ENCODE data around the gene HOXA6. TPM values are rescaled to one million over a fixed set of nuclear protein-coding genes. Genes with fewer than 3 reads are reported as not detected.

HOXA6 gene
- total and polyA plus RNA-seq, 10 of the 15 experiments (the other 5 are each of a cell fraction or from before 2014, with no cell fraction given) = 0.08 TPM; not detected in 9

- ATAC-seq (no peak; the same call in 1 of the 3 replicates), DNase-seq (ENCODE audit: low read depth, low spot score) (no peak), FAIRE-seq (no peak)
- ChIA-PET SMC1A (ENCODE audit: uncharacterized antibody, unreplicated experiment) (interaction anchor here (0.6 to 2.2 kb wide), 16 partner anchors 11 to 1269 kb away, joined by 3 to 15 read pairs (median 4); no protein-coding TSS in a partner anchor), RAD21 (ENCODE audit: unreplicated experiment) (interaction anchor here (0.6 to 3.8 kb wide), 18 partner anchors 11 to 1269 kb away, joined by 3 to 46 read pairs (median 4); partner anchors contain the start of genes HOXA1 and SNX10), POLR2A (interaction anchor here (0.6 to 1.0 kb wide), 2 partner anchors 480 to 1599 kb away, joined by 3 to 5 read pairs; no protein-coding TSS in a partner anchor), CTCF (interaction anchor here (0.6 to 4.6 kb wide), 30 partner anchors 11 to 1434 kb away, joined by 3 to 100 read pairs (median 4); partner anchors contain the start of gene HOXA3)
- TF ChIP-seq SUZ12 (IDR thresholded peaks at IDR 0.05; ENCODE audit: unreplicated experiment) = peak; percentile 73
- no peak for TF ChIP-seq RUNX3 (IDR thresholded peaks at IDR 0.05; ENCODE audit: low read length)
- H3K4me3 ChIP-seq = peak overlapping the region; percentile 72; the same call in 1 of the 2 replicates
- WGBS (ENCODE audit: insufficient coverage, insufficient replicate concordance, low lambda C conversion rate, missing lambda C conversion rate) = under 1% methylated on average over 19 of the region's 27 CpGs
- no TSS peak for BruUV-seq (replicated peaks)
- no peaks in the 10 kb centered on the region for H3K4me1 ChIP-seq (ENCODE audit: control insufficient read depth, insufficient read depth, low read length)
- H3K4me2 ChIP-seq (ENCODE audit: control insufficient read depth, insufficient read depth) = peak overlapping the region; percentile 90
- intact Hi-C loops (cut with micrococcal nuclease; ENCODE audit: unreplicated experiment) (loop anchor here (1.0 to 5.0 kb wide), 6 partner anchors 304 to 1269 kb away; no protein-coding TSS in a partner anchor), in situ Hi-C loops (cut with MboI) (loop anchor here (25.0 kb wide), 1 partner anchor 1074 kb away; no protein-coding TSS in a partner anchor)
- H2AFZ ChIP-seq (ENCODE audit: control insufficient read depth, low read depth, low read length) = peak overlapping the region; percentile 82
- no peak overlapping the region for H3K9ac ChIP-seq (ENCODE audit: control insufficient read depth, insufficient read depth, low read length)
- H3K9me3 ChIP-seq (replicated peaks; ENCODE audit: control insufficient read depth, insufficient read depth, low read length) = peaks cover 2% of the 10 kb centered on the region; the same call in 1 of the 3 replicates
- no peak overlapping the region for H3K27ac ChIP-seq (ENCODE audit: control insufficient read depth, insufficient read depth)
- no peaks in the 10 kb centered on the region for H3K79me2 ChIP-seq (ENCODE audit: control insufficient read depth, insufficient read depth, low read length)
- peaks cover 17 to 40% of the 10 kb centered on the region in 2 experiments for H3K27me3 ChIP-seq (replicated peaks in 1 of 2; ENCODE audit: control insufficient read depth in 2 of 2, insufficient read depth in 2 of 2, low read length in 1 of 2)
- no peaks in the 10 kb centered on the region for H4K20me1 ChIP-seq (ENCODE audit: control insufficient read depth, insufficient read depth)
- H3K36me3 ChIP-seq (ENCODE audit: control insufficient read depth in 2 of 2, insufficient read depth in 2 of 2, low read length in 1 of 2) = no peaks in the 10 kb centered on the region
Measured at GRCh38 chr7:27161214-27161720, 13.7 kb upstream of the HOXA6 start.

- Histone ChIP-seq H3K79me2 (ENCODE audit: control insufficient read depth, insufficient read depth, low read length) (no peaks in the 10 kb centered on the region), H3K9ac (ENCODE audit: control insufficient read depth, insufficient read depth, low read length) (peak overlapping the region; percentile 30; the same call in 1 of the 2 replicates), H4K20me1 (ENCODE audit: control insufficient read depth, insufficient read depth) (no peaks in the 10 kb centered on the region), H3K36me3 (ENCODE audit: control insufficient read depth in 2 of 2, insufficient read depth in 2 of 2, low read length in 1 of 2) (no peaks in the 10 kb centered on the region), H3K4me2 (ENCODE audit: control insufficient read depth, insufficient read depth) (peak overlapping the region; percentile 90), H2AFZ (ENCODE audit: control insufficient read depth, low read depth, low read length) (peak overlapping the region; percentile 91), H3K27ac (ENCODE audit: control insufficient read depth, insufficient read depth) (no peak overlapping the region), H3K4me3 (peak overlapping the region; percentile 72), H3K4me1 (ENCODE audit: control insufficient read depth, insufficient read depth, low read length) (no peaks in the 10 kb centered on the region), H3K9me3 (replicated peaks; ENCODE audit: control insufficient read depth, insufficient read depth, low read length) (peaks cover 2% of the 10 kb centered on the region; the same call in 1 of the 3 replicates), H3K27me3 (replicated peaks in 1 of 2; ENCODE audit: control insufficient read depth in 2 of 2, insufficient read depth in 2 of 2, low read length in 1 of 2) (peaks cover 17 to 38% of the 10 kb centered on the region in 2 experiments)
- ChIA-PET RAD21 (ENCODE audit: unreplicated experiment) (interaction anchor here (0.6 to 3.8 kb wide), 18 partner anchors 11 to 1268 kb away, joined by 3 to 46 read pairs (median 4); partner anchors contain the start of genes HOXA1 and SNX10), SMC1A (ENCODE audit: uncharacterized antibody, unreplicated experiment) (interaction anchor here (0.6 to 2.2 kb wide), 16 partner anchors 10 to 1268 kb away, joined by 3 to 15 read pairs (median 4); no protein-coding TSS in a partner anchor), CTCF (interaction anchor here (0.6 to 4.6 kb wide), 30 partner anchors 10 to 1433 kb away, joined by 3 to 100 read pairs (median 4); partner anchors contain the start of gene HOXA3), POLR2A (interaction anchor here (0.6 to 1.0 kb wide), 3 partner anchors 294 to 1599 kb away, joined by 3 to 5 read pairs (median 3); no protein-coding TSS in a partner anchor)
- no TSS peak for BruUV-seq (replicated peaks)
- in situ Hi-C loops (cut with MboI) (loop anchor here (25.0 kb wide), 1 partner anchor 1073 kb away; no protein-coding TSS in a partner anchor), intact Hi-C loops (cut with micrococcal nuclease; ENCODE audit: unreplicated experiment) (loop anchor here (1.0 to 5.0 kb wide), 6 partner anchors 303 to 1268 kb away; no protein-coding TSS in a partner anchor)
- WGBS (ENCODE audit: insufficient coverage, insufficient replicate concordance, low lambda C conversion rate, missing lambda C conversion rate) = 3% methylated on average over 45 of the region's 54 CpGs
- ATAC-seq (peak; percentile 89), DNase-seq (ENCODE audit: low read depth, low spot score) (peak; percentile 23), FAIRE-seq (peak; percentile 96)
- peak; percentile 23; the same call in 1 of the 2 replicates for TF ChIP-seq LARP7 (IDR thresholded peaks at IDR 0.05)
- no peak for TF ChIP-seq NFYA (IDR thresholded peaks at IDR 0.05; ENCODE audit: borderline replicate concordance, low read depth, low read length)
- TF ChIP-seq SUZ12 (IDR thresholded peaks at IDR 0.05; ENCODE audit: unreplicated experiment) = no peak
- TF ChIP-seq KLF5 (IDR thresholded peaks at IDR 0.05; ENCODE audit: partially characterized antibody) = peak; percentile 46
- TF ChIP-seq POLR2AphosphoS5 (IDR thresholded peaks at IDR 0.05; ENCODE audit: low read length) = no peak
- TF ChIP-seq POLR2A (IDR thresholded peaks at IDR 0.05; ENCODE audit: low read depth, low read length) = no peak
- TF ChIP-seq ZNF207 (IDR thresholded peaks at IDR 0.05; ENCODE audit: borderline replicate concordance) = 0 out of 2 replicates have a peak, but pooled peaks have one; percentile 26
- peak; percentile 43; the same call in 1 of the 2 replicates for TF ChIP-seq MXI1 (IDR thresholded peaks at IDR 0.05; ENCODE audit: low read depth, low read length)
- TF ChIP-seq NBN (IDR thresholded peaks at IDR 0.05) = 0 out of 2 replicates have a peak, but pooled peaks have one; percentile 21
- 0 out of 2 replicates have a peak, but pooled peaks have one; percentile 43 for TF ChIP-seq IRF3 (IDR thresholded peaks at IDR 0.05)
Measured at GRCh38 chr7:27160546-27161213, 13.1 kb upstream of the HOXA6 start.

Data from GM12878 (cell line).